Activated CD8-positive, alpha-beta memory T cell treated with anti-CD3 and anti-CD28 coated beads for 36 hours (primary cell): ENCODE measurements around the gene DNASE1L3. TPM values are rescaled to one million over a fixed set of nuclear protein-coding genes. Genes with fewer than 3 reads are reported as not detected.
"Not testable (repeated sequence)": the region's sequence is repeated elsewhere in the genome, so short reads cannot be mapped to it uniquely, and the experiment has no call there.

Experiments
- CTCF ChIA-PET: fragments of 350-600 bp; sonication (Branson Sonifier 250); formaldehyde crosslinking; loops from one replicate; lab custom pipeline; 2021; ENCODE audit warnings: antibody characterized with exemption; lab: Charles Lee
- POLR2A ChIA-PET: fragments of 350-600 bp; sonication (Branson Sonifier 250); formaldehyde crosslinking; loops from one replicate; lab custom pipeline; 2021; ENCODE audit warnings: antibody characterized with exemption; lab: Charles Lee
- total RNA-seq, 2 experiments: library from RNA; stranded (reverse); gene quantifications; one replicate each; pipeline ENCODE4 v1.2.3, GENCODE V29; 2021

DNASE1L3 gene
- total RNA-seq, 2 experiments from 2014 or later = not detected

DNA sequence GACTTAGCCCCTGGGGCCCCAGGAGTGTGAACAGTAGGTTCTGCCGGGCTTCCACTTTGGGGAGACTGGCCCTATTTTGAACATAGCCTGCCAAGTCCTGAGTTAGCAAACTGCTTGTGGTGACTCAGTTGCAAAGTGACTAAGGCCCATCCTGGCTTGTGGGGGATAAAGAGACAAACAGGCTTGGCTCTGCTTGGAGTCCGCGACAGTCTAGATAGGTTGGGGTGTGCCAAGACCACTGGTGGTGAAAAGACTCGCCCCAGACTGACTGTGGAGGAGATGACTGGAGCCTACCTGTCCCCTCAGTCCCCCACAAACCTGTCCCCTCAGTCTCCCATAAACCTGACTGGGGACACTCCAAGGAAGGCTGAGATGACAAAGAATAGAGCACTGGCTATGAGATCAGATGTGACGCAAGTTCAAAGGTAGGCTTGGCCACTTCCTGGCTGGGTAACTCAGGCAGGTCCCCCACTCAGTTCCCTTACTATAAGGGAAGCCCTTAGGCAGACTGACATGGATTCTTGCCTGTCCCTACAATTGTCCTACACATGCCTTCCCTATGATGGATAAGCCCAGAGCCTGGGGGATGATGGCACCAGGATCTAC lies 4.3 kb downstream of the DNASE1L3 start:
- POLR2A ChIA-PET = no interaction called here
- CTCF ChIA-PET = interaction anchor here (2.0 kb wide), 1 partner anchor 18 kb away, joined by 6 read pairs; no protein-coding TSS in a partner anchor

DNA sequence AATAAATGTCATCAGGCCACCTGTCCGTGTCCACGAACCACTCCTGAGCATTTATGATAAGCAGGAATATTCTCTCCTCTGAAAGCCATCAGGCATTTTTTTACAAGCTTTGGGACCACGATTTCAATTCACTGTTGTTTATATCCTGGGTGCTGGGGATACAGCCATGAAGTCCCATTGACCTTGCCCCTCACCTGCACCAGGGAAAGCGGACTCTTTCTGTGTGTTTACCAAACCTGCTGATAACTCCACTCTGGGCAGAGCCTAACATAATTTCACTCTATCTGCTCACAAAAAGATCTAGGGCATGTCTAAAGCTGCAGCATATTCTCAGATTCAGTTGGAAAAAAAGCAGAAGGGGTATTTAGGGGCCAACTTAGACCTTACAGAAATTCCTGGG lies 4.8 kb downstream of the DNASE1L3 start:
- CTCF ChIA-PET = interaction anchor here (0.9 to 2.0 kb wide), 2 partner anchors 17 to 128 kb away, joined by 3 to 6 read pairs; no protein-coding TSS in a partner anchor
- POLR2A ChIA-PET = no interaction called here

DNA sequence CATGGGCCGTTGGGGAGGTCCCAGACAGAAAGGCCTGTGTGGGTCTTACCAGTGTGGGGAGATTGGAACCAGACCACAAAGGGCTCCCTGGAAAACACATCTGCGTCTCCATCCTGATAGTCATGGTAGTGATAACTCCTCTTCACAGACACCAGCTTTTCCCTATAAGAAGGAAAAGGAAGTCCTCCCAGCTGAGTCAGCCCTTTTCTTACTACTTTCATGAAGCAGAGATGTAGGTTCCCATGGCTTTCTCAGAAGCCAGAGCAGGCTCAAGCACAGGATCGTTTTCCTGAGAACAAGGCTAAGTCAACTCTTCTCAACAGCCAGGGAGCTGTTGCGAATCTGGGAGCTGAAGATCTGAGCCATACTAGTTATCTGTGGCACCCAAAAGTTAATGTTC lies 6.1 kb downstream of the DNASE1L3 start:
- CTCF ChIA-PET = interaction anchor here (2.0 kb wide), 1 partner anchor 16 kb away, joined by 6 read pairs; no protein-coding TSS in a partner anchor
- POLR2A ChIA-PET = no interaction called here

DNA sequence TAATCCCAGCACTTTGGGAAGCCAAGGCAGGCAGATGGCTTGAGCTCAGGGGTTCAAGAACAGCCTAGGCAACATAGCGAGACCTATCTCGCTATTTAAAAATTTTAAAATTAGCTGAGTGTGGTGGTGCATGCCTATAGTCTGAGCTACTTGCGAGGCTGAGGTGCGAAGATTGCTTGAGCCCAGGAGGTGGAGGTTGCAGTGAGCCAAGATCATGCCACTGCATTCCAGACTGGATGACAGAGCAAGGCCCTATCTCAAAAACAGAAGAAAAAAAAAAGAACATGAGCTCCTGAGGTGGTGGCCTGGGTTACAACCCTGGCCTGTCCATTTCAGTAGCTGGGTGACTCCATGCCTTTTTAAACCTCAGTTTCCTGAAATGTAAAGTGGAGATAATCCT lies 7.2 kb downstream of the DNASE1L3 start:
- CTCF ChIA-PET = interaction anchor here (1.5 kb wide), 1 partner anchor 26 kb away, joined by 3 read pairs; no protein-coding TSS in a partner anchor

DNA sequence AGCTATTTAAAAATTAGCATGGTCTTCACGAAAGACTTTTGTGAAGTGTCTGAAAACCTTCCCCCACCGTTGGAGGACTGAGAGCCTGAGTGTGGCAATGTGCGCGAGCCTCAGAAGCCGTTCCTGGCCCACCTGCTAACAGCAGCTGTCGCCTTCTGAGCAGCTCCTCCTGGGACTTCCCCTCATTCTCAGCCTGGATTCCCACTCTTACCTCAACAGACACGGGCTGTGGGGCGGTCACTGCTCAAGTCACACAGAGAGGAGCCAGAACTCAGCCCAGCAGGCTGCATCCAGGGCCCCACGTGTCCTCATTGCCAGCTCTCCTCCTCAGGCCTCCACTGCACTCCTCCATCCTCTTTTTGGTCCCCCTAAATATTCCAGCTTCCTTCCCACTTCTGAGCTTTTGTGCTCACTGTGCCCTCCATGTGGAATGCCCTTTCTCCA lies 7.8 kb downstream of the DNASE1L3 start:
- POLR2A ChIA-PET = no interaction called here

More for the DNA sequence above, 7.2 kb downstream of the DNASE1L3 start:
- POLR2A ChIA-PET = no interaction called here

DNA sequence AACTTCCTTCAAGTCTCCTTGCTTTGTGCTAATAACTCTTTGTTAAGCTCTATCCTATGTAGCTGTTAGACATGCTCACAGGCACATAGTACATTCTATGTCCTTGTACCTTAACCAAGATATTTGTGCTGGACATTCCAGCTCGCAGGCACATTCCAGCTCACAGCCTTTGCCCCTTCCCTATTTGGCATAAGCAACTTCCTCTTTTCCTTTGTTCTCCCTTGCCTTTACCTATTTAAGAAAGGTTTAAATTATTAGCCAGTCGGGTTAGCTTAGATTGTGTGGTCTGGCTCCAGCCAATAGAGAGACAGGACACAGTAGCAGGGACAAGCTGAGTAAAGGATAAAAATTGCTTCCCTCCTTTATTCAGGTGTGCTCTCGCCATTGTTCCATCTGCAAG lies 9.3 kb downstream of the DNASE1L3 start:
- POLR2A ChIA-PET = not testable (repeated sequence)
- CTCF ChIA-PET = interaction anchor here (0.7 to 1.5 kb wide), 3 partner anchors 15 to 193 kb away, joined by 3 read pairs; partner anchors contain the start of gene FLNB

More for the DNA sequence above, 7.8 kb downstream of the DNASE1L3 start:
- CTCF ChIA-PET = interaction anchor here (0.8 to 1.5 kb wide), 3 partner anchors 13 to 26 kb away, joined by 3 read pairs; no protein-coding TSS in a partner anchor

DNA sequence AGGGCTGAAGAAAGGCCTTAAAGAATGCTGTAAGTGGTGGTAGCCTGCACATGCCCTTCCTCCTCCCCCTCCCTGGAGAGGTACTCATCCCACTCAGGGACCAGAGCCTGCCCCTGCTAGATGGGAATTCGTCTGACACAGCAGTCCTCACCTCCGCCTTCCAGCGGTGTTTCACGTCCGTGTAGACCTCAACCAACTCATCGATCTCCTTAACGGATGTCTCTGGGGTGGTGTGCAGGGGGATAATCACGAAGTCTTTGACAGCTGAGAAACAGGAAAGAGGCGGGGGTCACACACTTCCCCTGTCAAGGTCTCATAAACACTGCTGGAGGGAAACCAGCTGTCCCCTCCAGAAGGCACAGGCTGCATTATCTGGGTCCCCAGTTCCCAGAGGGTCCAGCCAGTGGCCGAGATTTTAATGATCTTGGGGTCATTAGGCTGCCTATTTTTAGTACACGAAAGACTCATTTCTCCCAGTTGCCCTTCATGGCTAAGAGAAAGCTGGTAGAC lies 9.9 kb downstream of the DNASE1L3 start:
- POLR2A ChIA-PET = no interaction called here
- CTCF ChIA-PET = interaction anchor here (0.7 to 1.5 kb wide), 3 partner anchors 14 to 192 kb away, joined by 3 read pairs; partner anchors contain the start of gene FLNB

DNA sequence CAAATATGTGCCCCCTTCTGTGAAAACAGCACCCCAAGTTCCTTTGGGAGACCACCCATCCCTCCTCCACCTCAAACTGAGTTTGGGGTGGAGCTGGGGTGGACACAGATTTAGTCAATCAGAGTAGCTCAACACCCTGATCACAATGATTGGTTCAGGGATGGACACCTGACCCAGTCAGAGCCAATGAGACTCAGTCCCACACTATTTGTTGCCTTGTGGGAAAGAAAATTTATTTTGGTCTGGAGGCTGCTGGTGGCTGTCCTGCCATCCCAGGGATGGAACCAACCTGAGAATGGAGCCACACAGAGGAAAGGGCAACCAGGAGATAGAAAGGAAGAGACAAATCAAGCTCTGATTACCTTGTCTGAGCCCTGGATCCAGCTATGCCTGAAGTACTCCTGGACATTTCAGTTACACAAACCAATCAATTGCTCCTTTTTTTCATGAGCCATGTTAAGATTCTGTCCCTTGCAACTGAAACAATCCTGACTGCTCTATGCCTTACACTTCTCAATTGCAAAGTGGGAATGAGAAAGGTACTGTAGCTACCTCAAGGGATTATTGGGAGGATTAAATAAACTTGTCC lies 10.6 kb downstream of the DNASE1L3 start:
- POLR2A ChIA-PET = no interaction called here
- CTCF ChIA-PET = interaction anchor here (1.5 kb wide), 1 partner anchor 14 kb away, joined by 3 read pairs; no protein-coding TSS in a partner anchor

DNA sequence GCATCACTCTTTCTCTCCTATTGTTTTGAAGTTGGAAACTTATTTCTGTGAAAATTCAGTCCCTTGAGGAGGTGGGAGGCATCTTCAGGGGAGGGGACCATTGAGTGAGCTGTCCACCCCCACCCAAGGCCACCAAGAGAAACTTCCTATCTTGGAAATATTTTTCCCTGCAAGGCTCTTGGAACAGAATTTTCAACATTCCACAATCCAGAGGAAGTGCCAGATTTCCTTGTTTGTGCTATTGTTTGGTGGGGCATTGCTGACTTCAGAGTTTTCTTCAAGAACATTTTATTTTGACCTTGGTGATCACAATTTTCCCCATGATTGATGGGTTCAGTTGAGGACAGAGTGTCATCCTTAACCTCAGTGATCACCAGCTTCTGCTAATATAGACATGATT lies 12.0 kb downstream of the DNASE1L3 start:
- CTCF ChIA-PET = no interaction called here
- POLR2A ChIA-PET = no interaction called here

DNA sequence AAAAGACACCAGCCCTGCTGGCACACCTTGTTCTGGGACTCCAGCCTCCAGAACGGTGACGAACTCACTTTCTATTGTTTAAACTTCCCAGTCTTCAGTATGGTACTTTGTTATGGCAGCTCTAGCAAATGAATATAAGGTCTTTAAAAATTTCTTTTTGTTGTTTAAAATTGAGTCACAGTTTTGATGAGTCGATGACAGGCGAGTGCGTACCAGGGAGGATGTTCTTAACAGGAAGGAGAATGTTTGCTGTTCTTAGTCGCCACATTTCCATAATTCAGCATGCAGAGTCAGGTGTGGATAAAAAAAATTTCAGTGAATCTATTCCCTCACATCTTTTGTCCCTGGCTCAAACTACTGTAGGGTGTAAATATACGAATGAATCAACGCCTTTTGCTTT lies 12.4 kb downstream of the DNASE1L3 start:
- POLR2A ChIA-PET = no interaction called here
- CTCF ChIA-PET = no interaction called here

DNA sequence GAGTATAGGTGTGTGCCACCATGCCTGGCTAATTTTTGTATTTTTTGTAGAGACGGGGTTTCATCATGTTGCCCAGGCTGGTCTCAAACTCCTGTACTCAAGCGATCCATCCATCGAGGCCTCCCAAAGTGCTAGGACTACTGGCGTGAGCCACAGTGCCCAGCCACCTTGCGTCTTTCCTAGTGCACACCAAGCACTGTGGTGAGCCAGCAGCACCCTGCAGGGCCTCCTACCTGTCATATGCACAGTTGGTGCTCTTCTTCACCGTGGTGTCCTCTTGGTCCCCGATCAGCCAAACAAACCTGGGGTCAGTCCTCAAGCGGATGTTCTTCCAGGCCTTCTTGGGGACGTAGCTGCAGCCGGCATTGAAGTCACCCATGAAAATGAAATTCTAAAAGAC lies 13.2 kb downstream of the DNASE1L3 start:
- CTCF ChIA-PET = interaction anchor here (0.9 kb wide), 1 partner anchor 110 kb away, joined by 3 read pairs; no protein-coding TSS in a partner anchor

DNA sequence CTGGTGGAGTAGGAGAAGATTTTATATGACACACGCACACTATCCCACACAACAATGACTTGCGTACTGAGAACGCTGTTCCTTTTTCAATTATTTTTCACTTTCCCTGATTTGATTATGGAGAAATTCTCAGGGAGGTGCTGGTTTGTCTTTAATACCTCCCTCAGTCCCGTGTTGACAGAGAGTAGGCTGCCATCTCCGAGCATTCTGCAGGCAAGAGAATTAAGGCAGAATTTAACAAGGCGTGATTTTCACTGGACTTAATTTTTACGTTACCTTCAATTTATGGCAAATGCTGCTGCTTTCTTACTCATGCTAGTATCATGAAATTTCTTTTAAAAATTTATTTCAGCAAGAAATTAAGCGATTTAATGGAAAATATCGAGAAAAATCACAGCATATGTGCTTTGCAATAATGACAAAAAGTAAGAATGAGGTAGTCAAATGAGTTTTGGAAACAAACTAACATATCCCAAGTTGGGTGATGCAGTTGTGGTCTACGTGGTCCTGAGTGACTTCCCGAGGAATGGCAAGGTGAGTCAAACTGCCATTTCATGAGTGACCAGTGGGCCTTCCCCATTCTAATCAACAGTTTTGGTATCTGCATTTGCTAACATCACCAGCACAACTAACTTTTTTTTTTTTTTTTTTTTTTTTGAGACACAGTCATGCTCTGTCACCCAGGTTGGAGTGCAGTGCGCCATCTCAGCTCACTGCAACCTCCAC lies 16.9 kb downstream of the DNASE1L3 start:
- CTCF ChIA-PET = interaction anchor here (0.9 kb wide), 1 partner anchor 24 kb away, joined by 3 read pairs; no protein-coding TSS in a partner anchor
- POLR2A ChIA-PET = no interaction called here

More for the DNA sequence above, 13.2 kb downstream of the DNASE1L3 start:
- POLR2A ChIA-PET = no interaction called here

DNA sequence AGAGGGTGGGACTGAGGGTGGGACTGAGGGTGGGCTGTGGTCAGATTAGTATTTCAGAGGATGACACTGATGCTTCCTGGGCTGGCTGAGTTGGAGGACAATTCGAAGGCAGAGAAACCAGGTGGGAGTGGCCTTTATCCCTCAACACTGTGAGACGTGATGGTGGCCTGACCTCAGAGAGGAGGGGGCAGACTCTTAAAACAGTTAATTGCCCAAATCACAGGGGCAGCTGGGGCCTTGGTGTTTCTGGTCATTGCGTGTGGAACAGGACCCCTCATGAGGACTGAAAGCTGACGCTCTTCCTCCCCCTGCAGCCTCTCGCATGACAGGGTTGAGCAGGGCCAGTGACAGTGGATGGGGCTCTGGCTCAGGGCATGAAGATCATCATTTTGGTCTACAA lies 18.7 kb downstream of the DNASE1L3 start:
- ChIA-PET POLR2A (no interaction called here), CTCF (no interaction called here)

DNA sequence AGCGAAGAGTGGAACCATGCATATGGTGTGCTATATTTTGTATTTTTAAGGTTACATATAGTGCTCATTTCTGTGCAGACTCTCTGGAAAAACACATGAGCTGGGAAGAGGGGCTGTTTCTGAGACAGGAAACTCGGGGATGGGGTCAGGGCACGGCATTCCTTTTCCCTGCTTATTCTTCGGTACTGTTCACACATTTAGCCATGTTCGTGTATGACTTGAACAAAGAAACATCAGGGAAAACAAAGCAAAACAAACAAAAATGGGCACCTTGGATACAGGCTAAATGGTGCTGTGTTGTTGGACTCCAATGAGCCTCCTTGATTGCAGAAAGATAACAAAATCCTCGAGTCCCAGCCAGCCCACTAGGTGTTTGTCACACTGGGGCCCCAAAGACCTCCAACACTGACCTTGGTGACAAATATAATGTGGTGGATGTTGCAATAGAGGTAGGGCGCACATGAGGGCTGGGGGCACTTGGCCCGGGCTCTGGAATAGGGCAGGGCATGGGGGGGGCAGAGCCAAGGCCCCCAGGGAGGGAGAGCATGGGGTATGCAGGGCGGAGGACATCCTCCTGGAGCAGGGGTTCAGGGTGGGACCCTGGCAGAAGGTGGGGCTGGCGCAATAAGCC lies 19.3 kb downstream of the DNASE1L3 start:
- ChIA-PET POLR2A (no interaction called here), CTCF (interaction anchor here (4.0 to 6.2 kb wide), 2 partner anchors 13 to 27 kb away, joined by 24 to 54 read pairs; no protein-coding TSS in a partner anchor)

DNA sequence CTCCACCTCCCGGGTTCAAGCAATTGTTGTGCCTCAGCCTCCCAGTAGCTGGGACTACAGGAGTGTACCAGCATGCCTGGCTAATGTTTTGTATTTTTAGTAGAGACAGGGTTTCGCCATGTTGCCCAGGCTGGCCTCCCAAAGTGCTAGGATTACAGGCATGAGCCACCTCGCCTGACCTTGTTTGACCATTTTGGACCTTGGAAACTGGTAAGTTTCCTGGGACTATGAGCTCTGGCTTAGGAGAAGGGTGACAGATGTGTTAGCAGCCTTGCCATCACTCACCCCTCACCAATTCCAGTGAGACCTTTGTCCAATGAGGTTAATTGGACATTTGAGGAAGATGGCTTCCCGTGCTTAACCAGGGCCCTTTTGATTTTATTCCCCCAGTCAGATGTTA lies 19.9 kb downstream of the DNASE1L3 start:
- ChIA-PET POLR2A (no interaction called here), CTCF (interaction anchor here (4.0 to 6.2 kb wide), 2 partner anchors 13 to 28 kb away, joined by 24 to 54 read pairs; no protein-coding TSS in a partner anchor)

DNA sequence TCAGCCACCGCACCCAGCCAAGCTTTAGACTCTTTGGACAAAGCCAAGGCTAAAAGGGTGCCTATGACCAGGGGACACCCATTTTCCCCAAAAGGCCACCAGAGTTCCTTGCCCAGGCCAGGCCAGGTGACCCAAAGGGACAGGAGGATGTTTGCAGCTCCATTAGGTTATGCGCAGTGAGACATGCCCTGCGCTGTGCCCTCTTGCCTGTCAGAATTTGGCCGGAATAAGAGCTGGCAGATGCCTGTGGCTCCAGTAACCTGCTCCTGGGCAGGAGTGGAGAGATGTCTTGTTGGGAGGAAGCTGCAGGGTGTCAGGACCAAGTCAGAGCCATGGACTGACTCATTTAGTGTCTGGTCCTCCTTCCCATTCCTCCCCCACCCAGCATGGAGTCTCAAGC lies 20.5 kb downstream of the DNASE1L3 start:
- POLR2A ChIA-PET = no interaction called here

DNA sequence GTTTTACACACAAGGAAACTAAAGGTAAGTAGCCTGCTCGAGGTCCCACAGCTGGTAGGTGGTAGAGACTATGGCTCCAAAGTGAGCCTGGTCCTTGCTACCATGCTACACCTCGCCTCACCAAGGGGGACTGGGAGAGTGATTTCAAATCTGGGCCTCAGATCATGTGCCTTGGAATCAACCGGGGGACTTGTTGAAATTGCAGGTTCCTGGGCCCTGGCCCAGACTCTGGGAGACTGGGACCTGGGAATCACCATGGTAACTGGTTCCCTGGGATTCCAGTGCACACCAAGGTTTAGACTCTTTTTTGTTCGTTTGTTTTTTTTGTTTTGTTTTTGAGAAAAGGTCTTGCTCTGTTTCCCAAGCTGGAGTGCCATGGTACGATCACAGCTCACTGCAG lies 21.1 kb downstream of the DNASE1L3 start:
- CTCF ChIA-PET = interaction anchor here (0.7 to 6.2 kb wide), 6 partner anchors 11 to 147 kb away, joined by 3 to 54 read pairs (median 5); no protein-coding TSS in a partner anchor
- POLR2A ChIA-PET = no interaction called here

More for the DNA sequence above, 20.5 kb downstream of the DNASE1L3 start:
- CTCF ChIA-PET = interaction anchor here (0.7 to 6.2 kb wide), 3 partner anchors 12 to 148 kb away, joined by 3 to 54 read pairs (median 24); no protein-coding TSS in a partner anchor

DNA sequence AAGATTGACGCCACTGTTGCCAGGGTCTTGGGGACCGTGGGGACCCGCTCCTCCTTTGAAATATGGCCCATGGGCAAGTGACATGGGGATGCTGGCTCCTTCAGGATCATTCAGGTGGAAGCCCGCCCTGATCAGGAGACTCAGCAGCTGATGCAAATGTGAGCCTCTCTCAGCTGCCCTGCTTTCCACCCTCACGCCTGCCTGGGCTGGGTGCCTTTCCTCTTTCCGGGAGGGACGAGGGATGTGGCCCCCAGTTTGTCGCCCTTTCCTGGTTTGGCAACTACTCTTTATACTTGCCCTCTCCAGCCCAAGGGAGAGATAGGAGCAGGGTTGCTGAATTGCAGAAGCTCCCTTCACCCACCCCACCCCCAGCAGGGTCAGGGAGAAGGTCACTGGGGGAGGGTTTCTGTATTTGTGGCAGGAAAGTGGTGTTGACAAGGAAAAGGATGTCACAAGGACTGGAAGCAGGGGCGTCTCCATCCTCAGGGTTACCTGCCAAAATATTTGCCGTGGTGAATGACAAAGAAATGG lies 21.8 kb downstream of the DNASE1L3 start:
- ChIA-PET CTCF (interaction anchor here (0.8 to 6.2 kb wide), 9 partner anchors 11 to 118 kb away, joined by 3 to 54 read pairs (median 6); partner anchors contain the start of genes HTD2 and RPP14), POLR2A (no interaction called here)
